Osteoblast (primary cell): ENCODE measurements around the gene C4orf36. TPM values are rescaled to one million over a fixed set of nuclear protein-coding genes. Genes with fewer than 3 reads are reported as not detected.
A peak's percentile ranks its signal among the peaks of the same experiment; 100 is the strongest.

Source experiments
- DNase-seq: peaks from one replicate; pipeline ENCODE4 v3.0.0; 2011; ENCODE audit warnings: low spot score, mixed read lengths; ENCODE audit not compliant: insufficient read length; ENCODE audit errors: missing footprints
- H2AFZ ChIP-seq: 2 replicates; pipeline ENCODE4 v1.6.0; 2011; ENCODE audit warnings: mild to moderate bottlenecking, low read length
- H3K27ac ChIP-seq: 2 replicates; pipeline ENCODE4 v1.5.1; 2011; ENCODE audit warnings: mild to moderate bottlenecking, low read depth, low read length, moderate library complexity
- H3K27me3 ChIP-seq: 2 replicates; pipeline ENCODE4 v1.6.0; 2012; ENCODE audit warnings: mild to moderate bottlenecking, control low read depth, inconsistent platforms, low read length, moderate library complexity; ENCODE audit not compliant: insufficient read depth
- H3K36me3 ChIP-seq: 2 replicates; pipeline ENCODE4 v1.5.1; 2011; ENCODE audit warnings: mild to moderate bottlenecking, low read length, control low read depth, moderate library complexity; ENCODE audit not compliant: insufficient read depth
- H3K4me1 ChIP-seq: 2 replicates; pipeline ENCODE4 v1.5.1; 2011; ENCODE audit warnings: mild to moderate bottlenecking, low read length, control low read depth, moderate library complexity; ENCODE audit not compliant: insufficient read depth
- H3K4me2 ChIP-seq: 2 replicates; pipeline ENCODE4 v1.6.0; 2011; ENCODE audit warnings: mild to moderate bottlenecking, low read length; ENCODE audit not compliant: insufficient read depth
- H3K4me3 ChIP-seq: fragments of 200-600 bp; sonication (generic); 3 replicates; pipeline ENCODE4 v1.5.1; 2012; ENCODE audit warnings: mild to moderate bottlenecking, low read length, inconsistent platforms; ENCODE audit not compliant: insufficient read depth
- H3K79me2 ChIP-seq: 2 replicates; pipeline ENCODE4 v1.6.0; 2012; ENCODE audit warnings: mild to moderate bottlenecking, low read length, control low read depth, inconsistent platforms; ENCODE audit not compliant: insufficient read depth
- H3K9me3 ChIP-seq: 2 replicates; pipeline ENCODE4 v1.5.1; 2011; ENCODE audit warnings: low read depth, low read length, control low read depth
- H4K20me1 ChIP-seq: 2 replicates; pipeline ENCODE4 v1.6.0; 2012; ENCODE audit warnings: mild to moderate bottlenecking, low read length, control low read depth; ENCODE audit not compliant: insufficient read depth
- total RNA-seq: library from RNA; depleted of rRNA; stranded (reverse); fragments of >200 nt; gene quantifications from 2 replicates; pipeline ENCODE4 v1.2.3, GENCODE V29; 2012
- TF ChIP-seq, protein P1 (sequence below): IDR thresholded peaks from 2 replicates; pipeline ENCODE4 v1.5.1; 2011; ENCODE audit warnings: mild to moderate bottlenecking, low read depth, low read length, moderate library complexity; ENCODE audit errors: extremely low read depth

Gene C4orf36
- total RNA-seq, 1 donor, result 0.72 TPM

- Histone ChIP-seq H3K4me1 (peaks cover 4% of the 10 kb centered on the region), H3K4me2 (no peak overlapping the region), H3K27me3 (no peaks in the 10 kb centered on the region), H3K4me3 (no peak overlapping the region), H4K20me1 (no peaks in the 10 kb centered on the region), H2AFZ (no peak overlapping the region), H3K36me3 (no peaks in the 10 kb centered on the region), H3K9me3 (no peaks in the 10 kb centered on the region), H3K27ac (no peak overlapping the region), H3K79me2 (no peaks in the 10 kb centered on the region)
- no peak for DNase-seq
- TF ChIP-seq, protein P1, sequence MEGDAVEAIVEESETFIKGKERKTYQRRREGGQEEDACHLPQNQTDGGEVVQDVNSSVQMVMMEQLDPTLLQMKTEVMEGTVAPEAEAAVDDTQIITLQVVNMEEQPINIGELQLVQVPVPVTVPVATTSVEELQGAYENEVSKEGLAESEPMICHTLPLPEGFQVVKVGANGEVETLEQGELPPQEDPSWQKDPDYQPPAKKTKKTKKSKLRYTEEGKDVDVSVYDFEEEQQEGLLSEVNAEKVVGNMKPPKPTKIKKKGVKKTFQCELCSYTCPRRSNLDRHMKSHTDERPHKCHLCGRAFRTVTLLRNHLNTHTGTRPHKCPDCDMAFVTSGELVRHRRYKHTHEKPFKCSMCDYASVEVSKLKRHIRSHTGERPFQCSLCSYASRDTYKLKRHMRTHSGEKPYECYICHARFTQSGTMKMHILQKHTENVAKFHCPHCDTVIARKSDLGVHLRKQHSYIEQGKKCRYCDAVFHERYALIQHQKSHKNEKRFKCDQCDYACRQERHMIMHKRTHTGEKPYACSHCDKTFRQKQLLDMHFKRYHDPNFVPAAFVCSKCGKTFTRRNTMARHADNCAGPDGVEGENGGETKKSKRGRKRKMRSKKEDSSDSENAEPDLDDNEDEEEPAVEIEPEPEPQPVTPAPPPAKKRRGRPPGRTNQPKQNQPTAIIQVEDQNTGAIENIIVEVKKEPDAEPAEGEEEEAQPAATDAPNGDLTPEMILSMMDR, result no peak
Observed at GRCh38 chr4:86909546-86910295, 17.5 kb upstream of the C4orf36 start.

GRCh38 chr4:86908251-86908657, 16.0 kb upstream of the C4orf36 start:
- peak overlapping the region; percentile 91 for H2AFZ ChIP-seq
- H3K27ac ChIP-seq, result no peak overlapping the region
- peak overlapping the region; percentile 69 for H3K4me2 ChIP-seq
- DNase-seq, result no peak
- no peaks in the 10 kb centered on the region for H3K36me3 ChIP-seq
- H3K27me3 ChIP-seq, result no peaks in the 10 kb centered on the region
- H4K20me1 ChIP-seq, result no peaks in the 10 kb centered on the region
- H3K9me3 ChIP-seq, result peaks cover 2% of the 10 kb centered on the region
- TF ChIP-seq, protein P1, result no peak
- H3K4me3 ChIP-seq, result peak overlapping the region; percentile 9
- H3K79me2 ChIP-seq, result no peaks in the 10 kb centered on the region
- H3K4me1 ChIP-seq, result peaks cover 4% of the 10 kb centered on the region

DNA sequence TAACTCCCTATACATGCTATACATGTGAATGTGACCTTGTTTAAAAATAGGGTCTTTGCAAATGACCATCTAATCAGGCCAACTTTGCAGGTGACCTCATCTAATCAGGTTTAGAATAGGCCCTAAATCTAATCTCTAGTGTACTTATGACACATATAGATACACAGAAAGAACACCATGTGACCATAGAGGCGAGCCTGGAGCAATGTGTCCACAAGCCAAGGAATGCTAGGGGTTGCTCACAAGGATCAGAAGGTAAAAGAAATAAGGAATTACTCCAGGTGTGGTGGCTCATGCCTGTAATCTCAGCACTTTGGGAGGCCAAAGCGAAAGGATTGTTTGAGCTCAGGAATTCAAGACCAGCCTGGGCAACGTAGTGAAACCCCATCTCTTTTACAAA, 9.6 kb upstream of the C4orf36 start:
- no peak overlapping the region for H2AFZ ChIP-seq
- TF ChIP-seq, protein P1, result no peak
- H3K27ac ChIP-seq, result no peak overlapping the region

DNA sequence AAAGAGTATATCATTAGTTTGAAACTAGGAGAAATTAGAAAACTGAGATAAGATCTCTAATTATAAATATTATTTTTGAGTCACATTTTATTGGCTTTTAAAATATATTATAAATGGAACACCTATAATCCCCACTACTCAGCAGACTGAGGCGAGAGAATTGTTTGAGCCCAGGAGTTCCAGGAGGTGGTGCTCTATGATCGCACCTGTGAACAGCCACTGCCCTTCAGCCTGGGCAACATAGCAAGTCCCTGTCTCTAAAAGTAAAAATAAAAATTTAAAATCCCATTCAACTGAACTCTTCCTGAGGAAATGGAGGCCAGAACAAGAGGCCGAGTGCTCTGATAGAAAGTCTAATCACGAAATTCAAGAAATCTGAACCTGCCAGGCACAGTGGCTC, 6.3 kb upstream of the C4orf36 start:
- H3K9me3 ChIP-seq, result peaks cover under 1% of the 10 kb centered on the region
- H3K4me2 ChIP-seq, result no peak overlapping the region
- DNase-seq, result no peak
- no peaks in the 10 kb centered on the region for H3K4me1 ChIP-seq
- H2AFZ ChIP-seq, result no peak overlapping the region
- H3K27me3 ChIP-seq, result no peaks in the 10 kb centered on the region
- no peak overlapping the region for H3K27ac ChIP-seq
- no peak overlapping the region for H3K4me3 ChIP-seq
- TF ChIP-seq, protein P1, result peak; percentile 18
- H3K79me2 ChIP-seq, result no peaks in the 10 kb centered on the region
- H4K20me1 ChIP-seq, result no peaks in the 10 kb centered on the region
- no peaks in the 10 kb centered on the region for H3K36me3 ChIP-seq

More for the DNA sequence above, 9.6 kb upstream of the C4orf36 start:
- H4K20me1 ChIP-seq, result no peaks in the 10 kb centered on the region
- H3K27me3 ChIP-seq, result no peaks in the 10 kb centered on the region
- DNase-seq, result no peak
- H3K9me3 ChIP-seq, result peaks cover 2% of the 10 kb centered on the region
- H3K4me1 ChIP-seq, result no peaks in the 10 kb centered on the region
- H3K36me3 ChIP-seq, result no peaks in the 10 kb centered on the region
- no peak overlapping the region for H3K4me3 ChIP-seq
- no peaks in the 10 kb centered on the region for H3K79me2 ChIP-seq
- no peak overlapping the region for H3K4me2 ChIP-seq
